HL-60 (cell line): ENCODE measurements around the gene TMUB1.
"Not testable (repeated sequence)": the region's sequence is repeated elsewhere in the genome, so short reads cannot be mapped to it uniquely, and the experiment has no call there.

Source experiments
- DNase-seq, 2 experiments: peaks; one replicate each; pipeline ENCODE4 v3.0.0-alpha.2; 2010 to 2020; ENCODE audit warnings: low read depth in 1 of 2, low spot score in 1 of 2
- H3K27ac ChIP-seq: fragments of 250-450 bp; sonication (Bioruptor Pico); replicated peaks from 2 replicates; pipeline ENCODE4 v1.5.1; 2020; ENCODE audit warnings: mild to moderate bottlenecking, moderate library complexity
- H3K27me3 ChIP-seq: fragments of 250-450 bp; sonication (Bioruptor Pico); 2 replicates; pipeline ENCODE4 v1.5.1; 2021; ENCODE audit warnings: mild to moderate bottlenecking, moderate library complexity; ENCODE audit not compliant: insufficient read depth, poor library complexity, severe bottlenecking
- H3K4me3 ChIP-seq: replicated peaks from 2 replicates; pipeline ENCODE4 v1.5.1; 2011; ENCODE audit warnings: mild to moderate bottlenecking, control low read depth, low read length; ENCODE audit not compliant: insufficient read depth
- CTCF ChIP-seq: IDR thresholded peaks from one replicate; pipeline ENCODE4 v1.5.1; 2011; ENCODE audit warnings: low read length, control low read depth, inconsistent platforms; ENCODE audit not compliant: insufficient read depth
- GABPA ChIP-seq: IDR thresholded peaks from 2 replicates; pipeline ENCODE4 v1.6.1; 2012; ENCODE audit warnings: low read depth
- POLR2AphosphoS5 ChIP-seq: IDR thresholded peaks from 2 replicates; pipeline ENCODE4 v1.6.1; 2012; ENCODE audit warnings: low read depth
- REST ChIP-seq: IDR thresholded peaks from 2 replicates; pipeline ENCODE4 v1.6.1; 2012; ENCODE audit warnings: low read depth; ENCODE audit not compliant: insufficient replicate concordance
- SPI1 ChIP-seq: IDR thresholded peaks from 2 replicates; pipeline ENCODE4 v1.6.1; 2012; ENCODE audit warnings: low read depth, mild to moderate bottlenecking, borderline replicate concordance

TMUB1 gene

DNA sequence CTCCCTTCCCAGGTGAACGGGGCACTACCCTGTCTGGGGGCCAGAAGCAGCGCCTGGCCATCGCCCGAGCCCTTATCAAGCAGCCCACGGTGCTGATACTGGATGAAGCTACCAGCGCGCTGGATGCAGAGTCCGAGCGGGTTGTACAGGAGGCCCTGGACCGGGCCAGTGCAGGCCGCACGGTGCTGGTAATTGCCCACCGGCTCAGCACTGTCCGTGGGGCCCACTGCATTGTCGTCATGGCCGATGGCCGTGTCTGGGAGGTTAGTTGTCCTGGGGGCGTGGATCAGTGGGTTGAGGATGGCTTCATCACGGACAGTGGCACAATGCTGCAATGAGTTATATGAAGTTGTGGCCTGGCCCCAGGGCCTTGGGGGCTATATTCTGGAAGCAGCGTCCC, 39.3 kb downstream of the TMUB1 start:
- no peak for TF ChIP-seq GABPA
- no peak for TF ChIP-seq REST
- no peak for TF ChIP-seq SPI1
- no peak for TF ChIP-seq POLR2AphosphoS5
- Histone ChIP-seq H3K27ac (no peak overlapping the region), H3K27me3 (no peaks in the 10 kb centered on the region), H3K4me3 (no peak overlapping the region)
- no peak for DNase-seq

GRCh38 chr7:151043449-151043848, 39.8 kb downstream of the TMUB1 start:
- not testable (repeated sequence) for H3K27me3 ChIP-seq, H3K27ac ChIP-seq, H3K4me3 ChIP-seq, DNase-seq

DNA sequence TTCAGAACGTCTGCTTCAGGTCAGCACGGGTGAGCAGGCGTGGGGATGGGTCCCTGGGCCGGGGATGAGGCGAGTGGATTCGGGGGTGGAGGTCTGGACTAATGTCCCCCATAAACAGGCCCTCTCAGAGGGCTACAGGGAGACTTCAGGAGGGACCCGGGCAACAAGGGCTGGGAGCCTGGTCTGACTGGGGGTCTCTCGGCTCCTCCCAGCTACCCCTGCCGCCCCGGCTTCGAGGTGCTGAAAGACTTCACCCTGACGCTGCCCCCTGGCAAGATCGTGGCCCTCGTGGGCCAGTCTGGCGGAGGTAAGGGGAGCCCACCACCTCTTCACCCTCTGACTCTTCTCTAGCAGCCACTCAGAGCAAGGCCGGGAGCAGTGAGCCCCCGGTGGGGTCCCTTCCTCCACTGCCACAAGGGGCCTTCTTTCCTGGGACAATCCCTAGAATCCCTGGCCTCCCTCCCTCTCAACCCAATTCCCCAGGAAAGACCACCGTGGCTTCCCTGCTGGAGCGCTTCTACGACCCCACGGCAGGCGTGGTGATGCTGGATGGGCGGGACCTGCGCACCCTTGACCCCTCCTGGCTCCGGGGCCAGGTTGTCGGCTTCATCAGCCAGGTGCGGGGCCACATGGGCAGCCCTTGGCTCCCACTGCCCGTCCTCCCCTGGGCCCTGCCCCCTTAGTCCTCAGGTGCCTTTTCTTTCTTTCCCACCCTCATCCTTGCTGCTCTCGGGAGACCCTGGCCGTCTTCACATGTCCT, 42.5 kb downstream of the TMUB1 start:
- Histone ChIP-seq H3K4me3 (no peak overlapping the region), H3K27me3 (no peaks in the 10 kb centered on the region), H3K27ac (no peak overlapping the region)
- DNase-seq, result no peak
- TF ChIP-seq POLR2AphosphoS5, result no peak
- no peak for TF ChIP-seq CTCF
- TF ChIP-seq GABPA, result no peak
- TF ChIP-seq SPI1, result no peak
- TF ChIP-seq REST, result no peak

DNA sequence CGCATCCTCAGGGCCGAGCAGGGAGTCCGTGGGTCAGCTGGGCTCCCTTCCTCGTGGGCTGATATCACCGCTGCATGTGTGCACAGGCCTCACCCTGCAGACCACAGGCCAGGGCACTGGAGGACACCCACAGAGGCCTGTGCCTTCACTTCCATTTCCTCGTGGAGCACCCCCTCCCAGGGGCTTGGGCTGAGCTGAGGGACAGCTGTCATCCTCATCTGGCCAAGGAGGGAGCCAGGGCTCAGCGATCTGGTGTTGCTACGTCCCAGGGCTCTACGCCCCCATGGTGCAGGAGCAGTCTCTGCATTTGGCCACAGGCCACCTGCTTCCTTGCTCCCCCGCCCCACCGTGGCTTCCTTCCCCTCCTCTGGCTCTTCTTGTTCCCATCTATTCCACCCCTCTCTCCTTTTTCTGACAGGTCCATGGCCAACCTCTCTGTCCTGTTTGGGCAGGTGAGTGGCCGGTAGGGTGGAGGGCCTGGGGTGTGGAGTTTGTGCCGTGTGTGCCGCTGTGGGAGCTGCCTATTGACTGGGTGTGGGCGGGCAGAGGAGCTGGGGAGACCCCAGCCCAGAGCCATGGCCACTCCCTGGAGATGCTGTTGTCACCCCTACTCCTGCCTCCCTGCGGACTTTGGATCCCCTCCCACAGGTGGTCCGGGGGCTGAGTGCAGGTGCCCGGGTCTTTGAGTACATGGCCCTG, 43.3 kb downstream of the TMUB1 start:
- H3K27ac ChIP-seq, result no peak overlapping the region
- H3K27me3 ChIP-seq, result no peaks in the 10 kb centered on the region
- TF ChIP-seq SPI1 (no peak), GABPA (no peak), CTCF (no peak), POLR2AphosphoS5 (0 out of 2 replicates have a peak, but pooled peaks have one; percentile 11), REST (no peak)
- no peak overlapping the region for H3K4me3 ChIP-seq
- no peak for DNase-seq
